K562 (cell line): ENCODE measurements around the gene HGS. TPM values are rescaled to one million over a fixed set of nuclear protein-coding genes. Genes with fewer than 3 reads are reported as not detected.

Experiments
- ARID1B ChIP-seq: fragments of 450-650 bp; IDR thresholded peaks from 2 replicates; pipeline ENCODE4 v1.6.1; 2016; ENCODE audit warnings: antibody characterized with exemption, mild to moderate bottlenecking, inconsistent platforms
- BRD4 ChIP-seq: fragments of 200-600 bp; sonication (generic); IDR thresholded peaks from 2 replicates; pipeline ENCODE4 v1.6.1; 2017; ENCODE audit warnings: inconsistent platforms
- BRF1 ChIP-seq: IDR thresholded peaks from 3 replicates; pipeline ENCODE4 v1.6.1; 2011; ENCODE audit warnings: borderline replicate concordance, mild to moderate bottlenecking; ENCODE audit not compliant: insufficient read length; ENCODE audit errors: extremely low read depth
- CHD1 ChIP-seq: fragments of 200-600 bp; sonication (generic); IDR thresholded peaks from one replicate; pipeline ENCODE4 v1.6.1; 2012; ENCODE audit warnings: mild to moderate bottlenecking, moderate library complexity, low read length, inconsistent platforms
- MTA1 ChIP-seq: fragments of 450-650 bp; IDR thresholded peaks from 2 replicates; pipeline ENCODE4 v1.6.1; 2017; ENCODE audit warnings: borderline replicate concordance
- RCOR1 ChIP-seq, 2 experiments: IDR thresholded peaks; 2 replicates each; pipeline ENCODE4 v1.6.1; 2012; ENCODE audit warnings: low read depth in 2 of 2, low read length in 2 of 2, borderline replicate concordance in 1 of 2, improper control_type of control experiment in 1 of 2
- SAP30 ChIP-seq: fragments of 200-600 bp; sonication (generic); IDR thresholded peaks from 2 replicates; pipeline ENCODE4 v1.6.1; 2012; ENCODE audit warnings: borderline replicate concordance, low read depth, mild to moderate bottlenecking, moderate library complexity, low read length, control low read depth, inconsistent platforms; ENCODE audit not compliant: insufficient read depth, poor library complexity, severe bottlenecking
- SNRNP70 ChIP-seq: fragments of 200-400 bp; formaldehyde crosslinking; optimal IDR thresholded peaks from 2 replicates; pipeline ENCODE3; 2017; ENCODE audit warnings: low read depth, low read length
- TGIF2 ChIP-seq: sonication (generic); formaldehyde crosslinking; IDR thresholded peaks from 2 replicates; pipeline ENCODE4 v1.8.1; 2022; ENCODE audit warnings: mild to moderate bottlenecking, missing genetic modification reagents, moderate library complexity
- ZNF124 ChIP-seq: sonication (generic); formaldehyde crosslinking; IDR thresholded peaks from 2 replicates; pipeline ENCODE4 v1.8.1; 2022; ENCODE audit warnings: missing genetic modification reagents
- ZNF143 ChIP-seq: sonication (generic); formaldehyde crosslinking; IDR thresholded peaks from 2 replicates; pipeline ENCODE4 v1.9.0; 2022; ENCODE audit warnings: mild to moderate bottlenecking, missing genetic modification reagents
- ZNF232 ChIP-seq: sonication (generic); formaldehyde crosslinking; IDR thresholded peaks from 2 replicates; pipeline ENCODE4 v1.8.0; 2022; ENCODE audit warnings: mild to moderate bottlenecking, missing genetic modification reagents
- polyA plus RNA-seq, 8 experiments: library from polyadenylated mRNA; depleted of rRNA in 4 of 8; stranded (reverse) in 5 of 8; unstranded in 3 of 8; fragments of >200 nt; fragmentation: Nextera tagmentation in 2 of 8; fragmentation: Illumina TruSeq in 1 of 8; extraction: Ambion mirVana in 2 of 8; extraction: Trizol in 1 of 8; gene quantifications; 2 replicates each; pipeline versions ENCODE4 v1.2.1 to v1.2.3, GENCODE V29; 2011 to 2014; ENCODE audit warnings: inconsistent platforms in 1 of 8, missing spikeins in 1 of 8
- total RNA-seq, 7 experiments: library from RNA; depleted of rRNA in 6 of 7; stranded (reverse); fragments of >200 nt in 6 of 7; fragmentation: Illumina TruSeq in 2 of 7; extraction: Trizol in 2 of 7; gene quantifications; 2 replicates each; pipeline versions ENCODE4 v1.2.1 to v1.2.3, GENCODE V29; 2011 to 2021; ENCODE audit warnings: low replicate concordance in 1 of 7
- TF ChIP-seq, protein P1 (sequence below): fragments of 450-650 bp; IDR thresholded peaks from 2 replicates; pipeline ENCODE4 v1.6.1; 2017; ENCODE audit warnings: antibody characterized with exemption, mild to moderate bottlenecking
- TF ChIP-seq, protein P2 (sequence below): fragments of 250-450 bp; sonication (Bioruptor Pico); IDR thresholded peaks from 2 replicates; pipeline ENCODE4 v1.5.0; 2020; ENCODE audit warnings: mild to moderate bottlenecking
- TF ChIP-seq, protein P3 (sequence below): fragments of 250-450 bp; sonication (Bioruptor Pico); IDR thresholded peaks from 2 replicates; pipeline ENCODE4 v1.4.0; 2020; ENCODE audit warnings: mild to moderate bottlenecking, moderate library complexity
- TF ChIP-seq, protein P4 (sequence below): fragments of 250-450 bp; sonication (Bioruptor Pico); IDR thresholded peaks from 2 replicates; pipeline ENCODE4 v1.8.0; 2022; ENCODE audit warnings: moderate library complexity, mild to moderate bottlenecking, inconsistent platforms

The HGS gene
- total and polyA plus RNA-seq, 9 of the 15 experiments (the other 6 are each of a cell fraction or from before 2014, with no cell fraction given): 3.9 to 176 (median 77.1) TPM

DNA sequence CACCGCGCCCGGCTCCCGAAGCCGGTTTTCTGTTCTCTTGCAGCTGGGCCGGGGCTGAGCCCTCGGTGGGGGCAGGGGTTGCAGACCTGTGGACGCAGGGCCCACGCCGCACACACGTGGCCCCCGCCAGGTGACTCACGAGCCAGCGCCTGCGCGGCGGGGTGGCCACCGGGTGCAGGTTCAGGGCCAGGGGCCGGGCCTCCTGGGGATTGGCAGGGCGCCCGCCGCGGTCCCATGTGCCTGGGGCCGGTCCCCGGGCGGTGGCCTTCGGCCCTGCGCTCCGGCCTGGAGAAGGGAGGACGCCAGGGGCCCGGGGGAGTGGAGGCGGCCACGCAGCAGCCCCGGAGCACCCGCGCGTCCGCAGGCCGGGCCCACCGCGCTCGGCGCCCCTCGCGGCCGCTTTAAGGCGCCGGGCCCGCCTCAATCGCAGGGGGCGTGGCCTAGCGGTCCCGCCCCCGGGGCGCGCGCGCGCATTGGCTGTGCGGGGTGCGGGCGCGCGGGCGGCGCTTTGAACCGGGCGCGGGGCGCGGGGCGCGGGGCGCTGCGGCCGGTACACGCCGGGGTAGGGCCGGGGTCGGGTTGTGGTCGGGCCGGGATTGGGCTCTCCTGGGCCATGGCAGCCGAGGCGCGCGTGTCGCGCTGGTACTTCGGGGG lies 28.1 kb downstream of the HGS start, which contains the start of gene SLC25A10 (continued):
- TF ChIP-seq, protein P1, sequence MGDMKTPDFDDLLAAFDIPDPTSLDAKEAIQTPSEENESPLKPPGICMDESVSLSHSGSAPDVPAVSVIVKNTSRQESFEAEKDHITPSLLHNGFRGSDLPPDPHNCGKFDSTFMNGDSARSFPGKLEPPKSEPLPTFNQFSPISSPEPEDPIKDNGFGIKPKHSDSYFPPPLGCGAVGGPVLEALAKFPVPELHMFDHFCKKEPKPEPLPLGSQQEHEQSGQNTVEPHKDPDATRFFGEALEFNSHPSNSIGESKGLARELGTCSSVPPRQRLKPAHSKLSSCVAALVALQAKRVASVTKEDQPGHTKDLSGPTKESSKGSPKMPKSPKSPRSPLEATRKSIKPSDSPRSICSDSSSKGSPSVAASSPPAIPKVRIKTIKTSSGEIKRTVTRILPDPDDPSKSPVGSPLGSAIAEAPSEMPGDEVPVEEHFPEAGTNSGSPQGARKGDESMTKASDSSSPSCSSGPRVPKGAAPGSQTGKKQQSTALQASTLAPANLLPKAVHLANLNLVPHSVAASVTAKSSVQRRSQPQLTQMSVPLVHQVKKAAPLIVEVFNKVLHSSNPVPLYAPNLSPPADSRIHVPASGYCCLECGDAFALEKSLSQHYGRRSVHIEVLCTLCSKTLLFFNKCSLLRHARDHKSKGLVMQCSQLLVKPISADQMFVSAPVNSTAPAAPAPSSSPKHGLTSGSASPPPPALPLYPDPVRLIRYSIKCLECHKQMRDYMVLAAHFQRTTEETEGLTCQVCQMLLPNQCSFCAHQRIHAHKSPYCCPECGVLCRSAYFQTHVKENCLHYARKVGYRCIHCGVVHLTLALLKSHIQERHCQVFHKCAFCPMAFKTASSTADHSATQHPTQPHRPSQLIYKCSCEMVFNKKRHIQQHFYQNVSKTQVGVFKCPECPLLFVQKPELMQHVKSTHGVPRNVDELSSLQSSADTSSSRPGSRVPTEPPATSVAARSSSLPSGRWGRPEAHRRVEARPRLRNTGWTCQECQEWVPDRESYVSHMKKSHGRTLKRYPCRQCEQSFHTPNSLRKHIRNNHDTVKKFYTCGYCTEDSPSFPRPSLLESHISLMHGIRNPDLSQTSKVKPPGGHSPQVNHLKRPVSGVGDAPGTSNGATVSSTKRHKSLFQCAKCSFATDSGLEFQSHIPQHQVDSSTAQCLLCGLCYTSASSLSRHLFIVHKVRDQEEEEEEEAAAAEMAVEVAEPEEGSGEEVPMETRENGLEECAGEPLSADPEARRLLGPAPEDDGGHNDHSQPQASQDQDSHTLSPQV: peak; percentile 78
- TF ChIP-seq SAP30 (peak; percentile 47), RCOR1 (IDR thresholded peaks at IDR 0.05; ENCODE audit: borderline replicate concordance in 1 of 2, low read depth in 2 of 2, low read length in 2 of 2) (no peak), MTA1 (no peak), BRD4 (no peak), SNRNP70 (no peak), ZNF124 (CRISPR knock-in tag) (no peak), CHD1 (no peak), ZNF143 (CRISPR knock-in tag) (0 out of 2 replicates have a peak, but pooled peaks have one; percentile 33), BRF1 (no peak), ZNF232 (peak; percentile 74; the same call in 1 of the 2 replicates), TGIF2 (CRISPR knock-in tag) (peak; percentile 36; the same call in 1 of the 2 replicates), ARID1B (no peak; the same call in 1 of the 2 replicates)
- TF ChIP-seq, protein P2, sequence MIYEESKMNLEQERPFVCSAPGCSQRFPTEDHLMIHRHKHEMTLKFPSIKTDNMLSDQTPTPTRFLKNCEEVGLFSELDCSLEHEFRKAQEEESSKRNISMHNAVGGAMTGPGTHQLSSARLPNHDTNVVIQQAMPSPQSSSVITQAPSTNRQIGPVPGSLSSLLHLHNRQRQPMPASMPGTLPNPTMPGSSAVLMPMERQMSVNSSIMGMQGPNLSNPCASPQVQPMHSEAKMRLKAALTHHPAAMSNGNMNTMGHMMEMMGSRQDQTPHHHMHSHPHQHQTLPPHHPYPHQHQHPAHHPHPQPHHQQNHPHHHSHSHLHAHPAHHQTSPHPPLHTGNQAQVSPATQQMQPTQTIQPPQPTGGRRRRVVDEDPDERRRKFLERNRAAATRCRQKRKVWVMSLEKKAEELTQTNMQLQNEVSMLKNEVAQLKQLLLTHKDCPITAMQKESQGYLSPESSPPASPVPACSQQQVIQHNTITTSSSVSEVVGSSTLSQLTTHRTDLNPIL (CRISPR knock-in tag): no peak
- TF ChIP-seq, protein P3, sequence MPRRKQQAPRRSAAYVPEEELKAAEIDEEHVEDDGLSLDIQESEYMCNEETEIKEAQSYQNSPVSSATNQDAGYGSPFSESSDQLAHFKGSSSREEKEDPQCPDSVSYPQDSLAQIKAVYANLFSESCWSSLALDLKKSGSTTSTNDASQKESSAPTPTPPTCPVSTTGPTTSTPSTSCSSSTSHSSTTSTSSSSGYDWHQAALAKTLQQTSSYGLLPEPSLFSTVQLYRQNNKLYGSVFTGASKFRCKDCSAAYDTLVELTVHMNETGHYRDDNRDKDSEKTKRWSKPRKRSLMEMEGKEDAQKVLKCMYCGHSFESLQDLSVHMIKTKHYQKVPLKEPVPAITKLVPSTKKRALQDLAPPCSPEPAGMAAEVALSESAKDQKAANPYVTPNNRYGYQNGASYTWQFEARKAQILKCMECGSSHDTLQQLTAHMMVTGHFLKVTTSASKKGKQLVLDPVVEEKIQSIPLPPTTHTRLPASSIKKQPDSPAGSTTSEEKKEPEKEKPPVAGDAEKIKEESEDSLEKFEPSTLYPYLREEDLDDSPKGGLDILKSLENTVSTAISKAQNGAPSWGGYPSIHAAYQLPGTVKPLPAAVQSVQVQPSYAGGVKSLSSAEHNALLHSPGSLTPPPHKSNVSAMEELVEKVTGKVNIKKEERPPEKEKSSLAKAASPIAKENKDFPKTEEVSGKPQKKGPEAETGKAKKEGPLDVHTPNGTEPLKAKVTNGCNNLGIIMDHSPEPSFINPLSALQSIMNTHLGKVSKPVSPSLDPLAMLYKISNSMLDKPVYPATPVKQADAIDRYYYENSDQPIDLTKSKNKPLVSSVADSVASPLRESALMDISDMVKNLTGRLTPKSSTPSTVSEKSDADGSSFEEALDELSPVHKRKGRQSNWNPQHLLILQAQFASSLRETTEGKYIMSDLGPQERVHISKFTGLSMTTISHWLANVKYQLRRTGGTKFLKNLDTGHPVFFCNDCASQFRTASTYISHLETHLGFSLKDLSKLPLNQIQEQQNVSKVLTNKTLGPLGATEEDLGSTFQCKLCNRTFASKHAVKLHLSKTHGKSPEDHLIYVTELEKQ (CRISPR knock-in tag): no peak
- TF ChIP-seq, protein P4, sequence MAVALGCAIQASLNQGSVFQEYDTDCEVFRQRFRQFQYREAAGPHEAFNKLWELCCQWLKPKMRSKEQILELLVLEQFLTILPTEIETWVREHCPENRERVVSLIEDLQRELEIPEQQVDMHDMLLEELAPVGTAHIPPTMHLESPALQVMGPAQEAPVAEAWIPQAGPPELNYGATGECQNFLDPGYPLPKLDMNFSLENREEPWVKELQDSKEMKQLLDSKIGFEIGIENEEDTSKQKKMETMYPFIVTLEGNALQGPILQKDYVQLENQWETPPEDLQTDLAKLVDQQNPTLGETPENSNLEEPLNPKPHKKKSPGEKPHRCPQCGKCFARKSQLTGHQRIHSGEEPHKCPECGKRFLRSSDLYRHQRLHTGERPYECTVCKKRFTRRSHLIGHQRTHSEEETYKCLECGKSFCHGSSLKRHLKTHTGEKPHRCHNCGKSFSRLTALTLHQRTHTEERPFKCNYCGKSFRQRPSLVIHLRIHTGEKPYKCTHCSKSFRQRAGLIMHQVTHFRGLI (CRISPR knock-in tag): no peak
